ENCODE measurements around the gene CTNND1. TPM values are rescaled to one million over a fixed set of nuclear protein-coding genes. Genes with fewer than 3 reads are reported as not detected.

CTNND1 gene
- total RNA-seq, 1 donor from 2014 or later = 181 TPM

DNA sequence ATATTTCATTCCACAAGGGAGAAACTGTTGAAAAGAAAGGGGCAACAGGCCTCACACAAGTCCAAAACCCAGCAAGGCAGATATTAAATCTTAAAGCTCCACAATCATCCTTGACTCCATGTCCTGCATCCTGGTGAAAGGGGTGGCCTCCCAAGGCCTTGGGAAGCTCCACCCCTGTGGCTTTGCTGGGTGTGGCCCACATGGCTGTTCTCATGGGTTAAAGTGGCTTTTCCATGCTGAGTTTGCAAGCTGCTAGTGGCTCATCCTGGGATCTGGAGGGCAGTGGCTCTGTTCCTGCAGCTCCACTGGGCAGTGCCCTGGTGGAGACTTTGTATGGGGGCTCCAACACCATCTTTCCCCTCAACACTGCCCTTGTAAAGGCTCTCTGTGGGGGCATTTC, 106.4 kb downstream of the CTNND1 start:
- Mint-ChIP-seq H3K9me3 (ENCODE audit: unreplicated experiment) (no peaks in the 10 kb centered on the region), H3K36me3 (ENCODE audit: unreplicated experiment) (no peaks in the 10 kb centered on the region), H3K27ac (ENCODE audit: unreplicated experiment) (no peak overlapping the region), H3K4me3 (ENCODE audit: unreplicated experiment) (no peak overlapping the region), H3K27me3 (ENCODE audit: unreplicated experiment) (peaks cover 2% of the 10 kb centered on the region), H3K4me1 (ENCODE audit: unreplicated experiment) (no peaks in the 10 kb centered on the region)
- TF ChIP-seq, protein P1, sequence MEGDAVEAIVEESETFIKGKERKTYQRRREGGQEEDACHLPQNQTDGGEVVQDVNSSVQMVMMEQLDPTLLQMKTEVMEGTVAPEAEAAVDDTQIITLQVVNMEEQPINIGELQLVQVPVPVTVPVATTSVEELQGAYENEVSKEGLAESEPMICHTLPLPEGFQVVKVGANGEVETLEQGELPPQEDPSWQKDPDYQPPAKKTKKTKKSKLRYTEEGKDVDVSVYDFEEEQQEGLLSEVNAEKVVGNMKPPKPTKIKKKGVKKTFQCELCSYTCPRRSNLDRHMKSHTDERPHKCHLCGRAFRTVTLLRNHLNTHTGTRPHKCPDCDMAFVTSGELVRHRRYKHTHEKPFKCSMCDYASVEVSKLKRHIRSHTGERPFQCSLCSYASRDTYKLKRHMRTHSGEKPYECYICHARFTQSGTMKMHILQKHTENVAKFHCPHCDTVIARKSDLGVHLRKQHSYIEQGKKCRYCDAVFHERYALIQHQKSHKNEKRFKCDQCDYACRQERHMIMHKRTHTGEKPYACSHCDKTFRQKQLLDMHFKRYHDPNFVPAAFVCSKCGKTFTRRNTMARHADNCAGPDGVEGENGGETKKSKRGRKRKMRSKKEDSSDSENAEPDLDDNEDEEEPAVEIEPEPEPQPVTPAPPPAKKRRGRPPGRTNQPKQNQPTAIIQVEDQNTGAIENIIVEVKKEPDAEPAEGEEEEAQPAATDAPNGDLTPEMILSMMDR (IDR thresholded peaks at IDR 0.05) = no peak
- DNase-seq (ENCODE audit: extremely low spot score, unreplicated experiment) = no peak

DNA sequence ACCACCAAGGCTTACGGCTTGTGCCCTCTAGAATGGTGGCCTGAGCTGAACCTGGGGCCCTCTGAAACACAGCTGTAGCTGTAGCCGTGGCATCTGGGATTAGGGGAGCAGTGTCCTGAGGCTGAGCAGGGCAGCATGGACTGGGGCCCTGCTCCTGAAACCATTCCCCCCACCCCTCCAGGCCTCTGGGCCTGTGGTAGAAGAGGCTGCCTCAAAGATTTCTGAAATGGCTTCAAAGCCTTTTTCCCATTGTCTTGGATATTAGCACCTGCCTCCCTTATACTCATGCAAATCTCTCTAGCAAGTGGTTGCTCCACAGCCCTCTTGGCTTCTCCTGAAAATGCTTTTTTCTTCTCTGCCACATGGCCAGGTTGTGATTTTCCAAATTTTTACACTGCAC, 106.9 kb downstream of the CTNND1 start:
- H3K36me3 Mint-ChIP-seq (ENCODE audit: unreplicated experiment) = no peaks in the 10 kb centered on the region
- DNase-seq (ENCODE audit: extremely low spot score, unreplicated experiment) = no peak

More for the DNA sequence above, 106.9 kb downstream of the CTNND1 start:
- Mint-ChIP-seq H3K4me3 (ENCODE audit: unreplicated experiment) (no peak overlapping the region), H3K27ac (ENCODE audit: unreplicated experiment) (no peak overlapping the region), H3K27me3 (ENCODE audit: unreplicated experiment) (peaks cover 2% of the 10 kb centered on the region), H3K4me1 (ENCODE audit: unreplicated experiment) (no peaks in the 10 kb centered on the region), H3K9me3 (ENCODE audit: unreplicated experiment) (no peaks in the 10 kb centered on the region)
- TF ChIP-seq, protein P1 (IDR thresholded peaks at IDR 0.05) = no peak

Other genes starting within 250 kb of the CTNND1 start
- 14.3 and 16.2 TPM in 2 replicates for gene SLC43A1, start 246.1 kb upstream of the CTNND1 start, total RNA-seq
- gene TIMM10, start 231.0 kb upstream of the CTNND1 start, total RNA-seq = 47.3 and 54.5 TPM in 2 replicates
- gene SMTNL1, start 224.2 kb upstream of the CTNND1 start, total RNA-seq = not detected in 2 replicates
- gene UBE2L6, start 194.1 kb upstream of the CTNND1 start, total RNA-seq = 58.9 and 62.5 TPM in 2 replicates
- 19.9 and 21.9 TPM in 2 replicates for gene SERPING1, start 164.1 kb upstream of the CTNND1 start, total RNA-seq
- 0.24 and 0.35 TPM in 2 replicates for gene YPEL4, start 111.9 kb upstream of the CTNND1 start, total RNA-seq
- gene CLP1, start 104.0 kb upstream of the CTNND1 start, total RNA-seq = 12.6 and 14.4 TPM in 2 replicates
- gene ZDHHC5, start 93.7 kb upstream of the CTNND1 start, total RNA-seq = 60.5 and 78.0 TPM in 2 replicates
- 18.5 and 20.4 TPM in 2 replicates for gene MED19, start 49.6 kb upstream of the CTNND1 start, total RNA-seq
- gene TMX2, start 49.2 kb upstream of the CTNND1 start, total RNA-seq = 61.9 and 62.2 TPM in 2 replicates
- gene SELENOH, start 20.3 kb upstream of the CTNND1 start, total RNA-seq = 103 and 122 TPM in 2 replicates
- gene BTBD18, start 10.0 kb upstream of the CTNND1 start, total RNA-seq = not detected in 2 replicates